CMK (cell line): ENCODE data around the gene CDYL2.
"Not testable (repeated sequence)": the region's sequence is repeated elsewhere in the genome, so short reads cannot be mapped to it uniquely, and the experiment has no call there.

ENCODE experiments used
- DNase-seq: peaks from one replicate; pipeline ENCODE4 v3.0.0-alpha.2; 2010; ENCODE audit warnings: low read depth

Gene CDYL2

GRCh38 chr16:80804526-80805383 lies at the start of gene CDYL2:
TSS of gene CDYL2 (minus strand) at chr16:80804598. CDS start at chr16:80804173, 425 bp downstream.
- DNase-seq, result no peak

GRCh38 chr16:80852261-80852872 lies 48.0 kb upstream of the CDYL2 start:
- DNase-seq, result no peak

- no peak for DNase-seq
Observed at GRCh38 chr16:80851831-80852230, 47.4 kb upstream of the CDYL2 start.

GRCh38 chr16:80850757-80851156 lies 46.4 kb upstream of the CDYL2 start:
- DNase-seq, result no peak

DNA sequence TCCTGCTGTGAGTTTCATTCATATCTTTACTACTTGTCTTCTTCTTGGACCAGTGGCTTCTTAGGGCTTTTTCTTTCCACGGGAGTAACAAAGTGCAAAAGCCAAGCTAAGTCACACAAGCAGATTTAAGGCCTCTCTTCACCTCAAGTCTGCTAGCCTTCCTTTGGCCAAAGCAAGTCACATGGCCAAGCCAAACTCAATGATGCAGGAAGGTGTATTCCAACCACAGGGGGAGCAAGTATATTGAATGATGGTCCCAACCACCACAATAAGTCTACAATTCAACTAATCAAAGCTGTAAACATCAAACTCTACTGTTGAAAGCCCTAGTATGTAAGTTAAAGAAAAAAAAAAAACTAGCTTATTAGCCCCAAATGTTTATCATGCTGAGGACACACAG lies 44.5 kb upstream of the CDYL2 start:
- no peak for DNase-seq

DNA sequence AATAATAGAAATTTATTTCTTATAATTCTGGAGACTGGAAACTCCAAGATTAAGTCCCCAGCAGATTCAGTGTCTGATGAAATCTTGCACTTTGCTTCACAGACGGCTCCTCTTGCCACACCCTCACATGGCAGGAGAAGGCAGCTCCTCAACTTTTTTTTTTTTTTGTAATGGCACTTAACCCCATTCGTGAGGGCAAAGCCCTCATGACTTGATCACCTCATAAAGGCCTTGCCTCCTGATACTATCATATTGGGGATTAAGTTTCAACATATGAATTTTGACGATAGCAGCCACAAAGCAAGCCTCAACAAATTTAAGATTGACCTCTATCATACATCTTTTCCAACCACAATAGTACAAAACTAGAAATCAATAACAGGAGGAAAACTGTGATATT lies 42.3 kb upstream of the CDYL2 start:
- no peak for DNase-seq

- DNase-seq, result no peak
Observed at GRCh38 chr16:80846275-80846674, 41.9 kb upstream of the CDYL2 start.

DNA sequence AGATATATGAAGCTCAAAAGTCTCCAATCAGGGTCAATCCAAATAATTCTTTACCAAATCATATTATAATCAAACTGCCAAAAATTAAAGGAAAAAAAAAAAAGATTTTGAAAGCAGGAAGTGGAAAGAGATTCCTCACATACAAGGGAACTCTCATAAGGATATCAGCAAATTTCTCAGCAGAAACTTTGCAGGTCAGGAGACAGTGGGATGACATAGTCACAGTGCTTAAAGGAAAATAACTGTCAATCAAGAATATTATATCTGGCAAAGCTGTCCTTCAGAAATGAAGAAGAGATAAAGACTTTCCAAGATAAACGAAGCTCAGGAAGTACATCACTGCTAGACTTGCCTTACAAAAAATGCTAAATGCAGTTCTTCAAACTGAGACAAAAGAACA lies 40.0 kb upstream of the CDYL2 start:
- DNase-seq, result no peak

DNA sequence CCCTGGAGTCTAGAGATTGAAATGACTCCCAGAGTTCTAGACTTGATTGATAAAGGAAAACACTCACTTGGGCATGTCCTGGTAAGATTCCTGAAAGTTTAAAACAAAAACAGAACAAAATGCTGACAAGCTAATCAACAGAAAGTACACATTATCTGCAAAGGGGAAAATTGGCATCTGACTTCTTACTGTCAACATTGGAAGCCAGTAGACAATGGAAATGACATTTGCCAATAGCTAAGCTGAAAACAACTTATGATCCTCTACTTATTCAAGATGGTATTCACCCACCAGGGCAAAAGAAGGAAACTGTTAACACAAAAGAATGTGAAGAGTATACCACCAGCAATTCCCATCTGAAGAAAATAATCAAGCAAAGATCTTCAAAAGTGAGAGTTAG lies 36.8 kb upstream of the CDYL2 start:
- DNase-seq, result no peak

DNA sequence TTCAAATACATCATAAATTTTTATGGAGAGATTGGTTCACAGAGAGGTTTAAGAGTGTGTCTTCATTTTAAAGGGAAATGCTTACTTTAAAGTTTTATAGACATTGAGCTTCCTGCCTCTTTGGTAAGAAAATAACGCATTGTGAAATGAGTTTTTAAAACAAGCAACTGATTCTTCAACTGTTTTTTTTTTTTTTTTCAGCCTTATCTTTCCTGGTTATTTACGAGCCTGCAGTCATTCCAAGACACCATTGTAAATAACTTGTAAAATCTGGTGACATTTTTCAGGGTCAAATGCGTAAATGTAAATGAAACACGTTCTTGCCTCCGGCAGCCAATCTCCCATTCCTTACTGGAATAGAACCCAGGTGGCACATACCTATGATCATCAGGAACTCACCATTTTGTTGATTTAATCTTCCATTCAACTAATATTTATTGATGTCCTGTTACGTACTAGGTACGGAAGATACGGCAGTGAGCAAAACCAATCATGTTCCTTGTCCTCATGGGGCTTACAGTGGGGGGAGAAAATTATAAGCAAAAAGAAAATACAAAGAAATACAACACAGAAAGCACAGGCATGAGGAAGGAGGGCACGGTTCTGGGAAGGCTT lies 33.2 kb upstream of the CDYL2 start:
- no peak for DNase-seq

DNA sequence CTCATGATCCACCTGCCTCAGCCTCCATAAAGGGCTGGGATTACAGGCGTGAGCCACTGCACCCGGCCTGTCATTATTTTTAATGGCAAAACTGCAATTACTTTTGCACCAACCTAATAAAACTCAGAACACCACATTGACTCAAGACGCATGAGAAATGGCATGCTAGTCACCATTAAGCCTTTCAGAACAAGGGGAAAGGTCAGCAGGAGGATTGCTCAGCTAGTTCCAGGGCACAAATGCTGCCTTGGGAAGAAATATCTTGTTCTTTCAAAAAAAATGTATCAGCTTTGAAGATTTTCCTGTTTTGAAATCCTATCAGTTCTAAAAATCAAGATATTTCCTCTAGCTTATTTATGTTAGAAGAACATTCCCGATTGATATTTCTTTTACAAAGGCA lies 32.4 kb upstream of the CDYL2 start:
- no peak for DNase-seq

DNA sequence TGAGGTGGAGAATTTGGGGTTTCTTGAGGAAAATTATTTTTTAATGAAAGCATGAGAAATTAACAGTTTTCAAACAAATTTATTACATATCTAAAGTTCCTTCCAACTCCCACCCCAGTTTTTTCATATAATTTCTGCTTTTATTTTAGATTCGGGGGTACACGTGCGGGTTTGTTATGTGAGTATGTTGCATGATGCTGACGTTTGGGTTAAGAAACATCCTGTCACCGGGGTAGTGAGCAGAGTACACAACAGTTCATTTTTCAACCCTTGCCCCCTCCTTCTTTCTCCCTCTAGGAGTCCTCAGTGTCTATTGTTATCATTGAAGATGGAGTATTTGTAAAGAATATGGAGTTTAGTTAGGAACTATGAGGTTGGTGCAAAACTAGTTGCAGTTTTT lies 31.8 kb upstream of the CDYL2 start:
- no peak for DNase-seq

GRCh38 chr16:80831039-80831438 lies 26.6 kb upstream of the CDYL2 start:
- no peak for DNase-seq

DNA sequence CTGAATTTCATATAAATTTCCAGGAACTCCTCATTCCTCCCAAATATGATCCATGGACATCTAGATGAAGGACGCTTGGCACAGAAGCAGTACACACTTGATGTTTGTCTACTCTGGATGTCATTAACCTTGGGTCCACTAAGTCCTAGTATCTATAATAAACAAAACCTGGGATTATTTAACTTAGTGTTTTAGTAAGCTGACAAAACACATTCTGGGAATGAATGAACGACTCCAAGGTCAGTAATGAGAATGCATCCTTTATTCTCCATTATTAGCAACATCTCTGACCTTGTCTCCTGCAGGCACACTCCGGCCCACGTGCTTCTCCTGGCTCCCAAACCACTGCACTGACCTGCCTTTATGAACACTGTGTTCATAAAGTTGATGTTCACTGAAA lies 24.1 kb upstream of the CDYL2 start:
- no peak for DNase-seq

GRCh38 chr16:80827007-80827406 lies 22.6 kb upstream of the CDYL2 start:
- DNase-seq, result no peak

- no peak for DNase-seq
Observed at GRCh38 chr16:80825365-80825758, 21.0 kb upstream of the CDYL2 start.

GRCh38 chr16:80824623-80825364 lies 20.4 kb upstream of the CDYL2 start:
- DNase-seq, result peak; percentile 8

DNA sequence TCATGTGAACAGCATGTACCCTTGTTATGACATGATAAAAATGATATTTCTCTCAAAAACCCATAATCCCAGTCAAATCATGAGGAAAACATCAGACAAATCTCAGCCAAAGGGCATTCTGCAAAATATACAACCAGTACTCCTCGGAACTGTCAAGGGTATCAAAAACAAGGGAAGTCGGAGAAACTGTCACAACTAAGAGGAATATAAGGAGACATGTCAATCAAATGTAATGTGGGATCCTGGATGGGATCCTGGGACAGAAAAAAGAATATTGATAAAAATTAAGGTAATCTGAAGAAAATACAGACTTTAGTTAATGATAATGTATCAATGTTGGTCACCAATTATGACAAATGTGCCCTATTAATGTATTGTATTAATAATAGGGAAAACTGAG lies 15.6 kb upstream of the CDYL2 start:
- DNase-seq, result no peak

GRCh38 chr16:80816356-80816755 lies 12.0 kb upstream of the CDYL2 start:
- no peak for DNase-seq

DNA sequence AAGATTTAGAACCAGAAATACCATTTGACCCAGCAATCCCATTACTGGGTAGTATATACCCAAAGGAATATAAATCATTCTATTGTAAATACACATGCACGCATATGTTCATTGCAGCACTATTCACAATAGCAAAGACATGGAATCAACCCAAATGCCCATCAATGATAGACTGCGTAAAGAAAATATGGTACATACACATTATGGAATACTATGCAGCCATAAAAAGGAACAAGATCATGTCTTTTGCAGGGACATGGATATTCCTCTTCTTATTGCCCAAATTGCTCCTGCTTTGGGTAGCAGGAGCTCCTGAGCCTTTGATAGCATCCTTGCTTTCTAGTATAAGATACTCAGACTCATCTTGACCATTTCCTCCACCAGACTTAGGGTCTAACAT lies 10.9 kb upstream of the CDYL2 start:
- DNase-seq, result not testable (repeated sequence)

DNA sequence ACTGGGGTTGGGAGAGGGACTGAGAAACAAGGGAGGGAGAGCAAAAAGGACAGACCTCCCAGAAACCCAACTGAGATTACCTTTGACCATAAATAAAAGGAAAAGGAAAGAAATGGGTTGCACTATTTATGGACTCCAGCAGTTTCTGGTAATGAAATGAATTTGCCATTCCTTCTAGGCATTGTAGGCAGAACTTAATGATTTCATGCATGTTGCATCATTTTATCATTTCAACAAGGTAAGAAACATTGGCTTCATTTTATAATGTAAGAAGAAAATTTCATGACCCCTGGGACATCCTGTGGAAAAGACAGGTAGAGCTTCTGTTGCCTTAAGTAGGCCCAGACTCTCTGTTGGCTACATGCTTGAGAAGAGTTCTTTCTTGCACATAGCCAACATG lies 8.2 kb upstream of the CDYL2 start:
- no peak for DNase-seq

DNA sequence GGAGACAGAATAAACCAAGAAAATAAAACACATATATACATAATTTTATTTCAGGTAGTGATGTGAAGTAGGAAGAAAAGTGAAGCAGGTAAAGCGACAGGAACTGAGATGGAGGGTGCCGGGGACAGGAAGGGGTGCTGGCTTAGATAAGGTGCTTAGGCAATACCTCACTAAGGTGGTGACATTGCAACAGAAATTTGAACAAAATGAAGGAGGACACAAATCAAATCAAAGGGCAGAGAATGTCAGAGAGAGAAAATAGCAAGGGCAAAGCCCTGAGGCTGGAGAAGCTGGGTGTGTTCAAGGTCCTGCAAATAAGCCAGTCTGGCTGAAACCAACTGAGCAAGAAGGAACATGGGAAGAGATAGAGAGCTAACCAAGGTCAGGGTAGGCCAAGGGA lies 5.0 kb upstream of the CDYL2 start:
- no peak for DNase-seq

DNA sequence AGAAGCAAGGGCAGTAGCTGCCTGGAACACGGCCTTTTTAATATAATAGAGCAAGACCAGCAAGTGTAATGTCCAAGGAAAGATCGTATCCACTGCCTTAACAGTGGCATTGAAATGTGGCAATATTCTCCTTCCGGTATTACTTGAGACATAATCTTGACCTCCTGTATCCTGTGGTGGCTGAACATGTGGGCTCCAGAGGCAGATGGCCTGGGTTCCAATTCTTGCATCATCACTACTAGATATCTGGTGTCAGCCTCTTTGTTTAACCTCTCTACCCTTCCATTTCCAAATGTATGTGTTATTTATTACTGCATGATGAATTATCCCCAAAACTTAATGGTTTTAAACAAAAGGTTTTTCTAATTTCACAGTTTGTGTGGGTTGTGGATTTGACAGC lies 3.5 kb upstream of the CDYL2 start:
- DNase-seq, result no peak
